ENCODE data around the gene RACK1.

DNA sequence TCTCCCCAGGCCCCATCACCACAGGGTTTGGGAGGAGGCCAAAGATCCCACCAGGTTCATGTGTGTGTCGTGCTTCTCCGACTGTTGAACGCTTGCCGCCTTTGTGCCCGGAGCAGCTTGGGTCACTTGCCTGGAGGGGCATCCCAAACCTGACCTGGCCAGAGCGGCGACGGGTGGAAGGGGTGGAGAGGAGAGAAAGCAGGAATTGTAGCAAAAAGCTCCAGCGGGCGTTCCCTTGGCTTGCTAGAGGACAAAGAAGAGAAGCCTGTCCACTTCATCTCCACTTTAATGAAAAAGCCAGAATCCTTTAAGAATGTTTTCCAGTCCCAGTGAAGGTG is 23.6 kb downstream of the RACK1 start:
- TF ChIP-seq, protein P1, sequence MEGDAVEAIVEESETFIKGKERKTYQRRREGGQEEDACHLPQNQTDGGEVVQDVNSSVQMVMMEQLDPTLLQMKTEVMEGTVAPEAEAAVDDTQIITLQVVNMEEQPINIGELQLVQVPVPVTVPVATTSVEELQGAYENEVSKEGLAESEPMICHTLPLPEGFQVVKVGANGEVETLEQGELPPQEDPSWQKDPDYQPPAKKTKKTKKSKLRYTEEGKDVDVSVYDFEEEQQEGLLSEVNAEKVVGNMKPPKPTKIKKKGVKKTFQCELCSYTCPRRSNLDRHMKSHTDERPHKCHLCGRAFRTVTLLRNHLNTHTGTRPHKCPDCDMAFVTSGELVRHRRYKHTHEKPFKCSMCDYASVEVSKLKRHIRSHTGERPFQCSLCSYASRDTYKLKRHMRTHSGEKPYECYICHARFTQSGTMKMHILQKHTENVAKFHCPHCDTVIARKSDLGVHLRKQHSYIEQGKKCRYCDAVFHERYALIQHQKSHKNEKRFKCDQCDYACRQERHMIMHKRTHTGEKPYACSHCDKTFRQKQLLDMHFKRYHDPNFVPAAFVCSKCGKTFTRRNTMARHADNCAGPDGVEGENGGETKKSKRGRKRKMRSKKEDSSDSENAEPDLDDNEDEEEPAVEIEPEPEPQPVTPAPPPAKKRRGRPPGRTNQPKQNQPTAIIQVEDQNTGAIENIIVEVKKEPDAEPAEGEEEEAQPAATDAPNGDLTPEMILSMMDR (IDR thresholded peaks at IDR 0.05; ENCODE audit: low read length), result no peak
- TF ChIP-seq EZH2phosphoT487 (IDR thresholded peaks at IDR 0.05; ENCODE audit: low read length) (no peak), EZH2 (optimal IDR thresholded peaks at IDR 0.05; ENCODE audit: low read depth, low read length) (no peak)

Measured in MM.1S (cell line).